Measurements from ENCODE around the gene SCARF2.

GRCh38 chr22:20464096-20464614 is 26.5 kb upstream of the SCARF2 start:
- TF ChIP-seq TAF1 (IDR thresholded peaks at IDR 0.05; ENCODE audit: borderline replicate concordance, low read depth, low read length) (no peak), POLR2A (IDR thresholded peaks at IDR 0.05; ENCODE audit: low read depth, low read length) (no peak), POLR2AphosphoS5 (IDR thresholded peaks at IDR 0.05; ENCODE audit: low read depth, low read length) (0 out of 2 replicates have a peak, but pooled peaks have one; percentile 19)
